GM23338 (cell line): Measurements from ENCODE around the gene PIK3R5. TPM values are rescaled to one million over a fixed set of nuclear protein-coding genes. Genes with fewer than 3 reads are reported as not detected.

ENCODE experiments used
- ATAC-seq: fragments of 200-7000 bp; cut with Tn5 transposase; 3 replicates; pipeline ENCODE4 v1.9.1; 2020
- DNase-seq: peaks from one replicate; pipeline ENCODE4 v3.0.0-alpha.2; 2015; ENCODE audit warnings: low spot score
- H2AFZ ChIP-seq: fragments of 200-600 bp; sonication (generic); 2 replicates; pipeline ENCODE4 v1.8.0; 2016; ENCODE audit warnings: antibody characterized with exemption, mild to moderate bottlenecking, moderate library complexity
- H3F3A ChIP-seq: fragments of 200-600 bp; sonication (generic); replicated peaks from 2 replicates; pipeline ENCODE4 v1.8.0; 2017; ENCODE audit warnings: antibody characterized with exemption, mixed run types, low read depth
- H3K27ac ChIP-seq: fragments of 200-600 bp; sonication (generic); 2 replicates; pipeline ENCODE4 v1.6.1; 2016; ENCODE audit warnings: low read depth
- H3K27me3 ChIP-seq: fragments of 200-600 bp; sonication (generic); 2 replicates; pipeline ENCODE4 v1.8.0; 2016; ENCODE audit warnings: mild to moderate bottlenecking, mixed run types, moderate library complexity; ENCODE audit not compliant: insufficient read depth
- H3K36me3 ChIP-seq: fragments of 200-600 bp; sonication (generic); 2 replicates; pipeline ENCODE4 v1.8.0; 2016; ENCODE audit warnings: mild to moderate bottlenecking; ENCODE audit not compliant: insufficient read depth
- H3K4me1 ChIP-seq: fragments of 200-600 bp; sonication (generic); 2 replicates; pipeline ENCODE4 v1.8.0; 2016; ENCODE audit warnings: mild to moderate bottlenecking, moderate library complexity; ENCODE audit not compliant: insufficient read depth
- H3K4me2 ChIP-seq: fragments of 200-600 bp; sonication (generic); 2 replicates; pipeline ENCODE4 v1.7.1; 2017; ENCODE audit warnings: mixed run types
- H3K4me3 ChIP-seq: fragments of 200-600 bp; sonication (generic); 2 replicates; pipeline ENCODE4 v1.6.1; 2016; ENCODE audit warnings: mixed run types
- H3K79me2 ChIP-seq: fragments of 200-600 bp; sonication (generic); replicated peaks from 2 replicates; pipeline ENCODE4 v1.8.0; 2017; ENCODE audit warnings: mild to moderate bottlenecking; ENCODE audit not compliant: insufficient read depth
- H3K9me2 ChIP-seq: fragments of 200-600 bp; sonication (generic); 2 replicates; pipeline ENCODE4 v1.8.0; 2017; ENCODE audit not compliant: insufficient read depth
- H4K20me1 ChIP-seq: fragments of 200-600 bp; sonication (generic); replicated peaks from 2 replicates; pipeline ENCODE4 v1.8.0; 2017; ENCODE audit warnings: mild to moderate bottlenecking; ENCODE audit not compliant: insufficient read depth
- H3K27ac Mint-ChIP-seq: 2 replicates; pipeline ENCODE4 v1.8.0; 2020; ENCODE audit warnings: inconsistent platforms, mild to moderate bottlenecking, moderate library complexity, mixed read lengths
- H3K27me3 Mint-ChIP-seq: 3 replicates; pipeline ENCODE4 v1.8.0; 2022; ENCODE audit warnings: low read depth, mild to moderate bottlenecking, moderate library complexity, mixed read lengths, inconsistent platforms; ENCODE audit not compliant: insufficient read depth, poor library complexity
- H3K36me3 Mint-ChIP-seq: 3 replicates; pipeline ENCODE4 v1.8.0; 2021; ENCODE audit warnings: low read depth, mild to moderate bottlenecking, inconsistent platforms, moderate library complexity, mixed read lengths
- H3K4me1 Mint-ChIP-seq: 3 replicates; pipeline ENCODE4 v1.8.0; 2020; ENCODE audit warnings: mild to moderate bottlenecking, inconsistent platforms, mixed read lengths
- H3K4me3 Mint-ChIP-seq: 3 replicates; pipeline ENCODE4 v1.8.0; 2021; ENCODE audit warnings: moderate library complexity, mild to moderate bottlenecking, inconsistent platforms, mixed read lengths
- H3K9me3 Mint-ChIP-seq: 3 replicates; pipeline ENCODE4 v1.8.0; 2020; ENCODE audit warnings: moderate library complexity, mild to moderate bottlenecking, inconsistent platforms, mixed read lengths
- CREB1 ChIP-seq: fragments of 250-450 bp; sonication (Bioruptor Pico); IDR thresholded peaks from 2 replicates; pipeline ENCODE4 v1.5.0; 2020; ENCODE audit warnings: low read depth, mild to moderate bottlenecking, moderate library complexity
- CTCF ChIP-seq, 2 experiments: fragments of 200-600 bp in 1 of 2; sonication (generic) in 1 of 2; conservative IDR thresholded peaks; 2 replicates each; pipeline versions ENCODE4 v1.5.1 to v1.6.1; 2016 to 2017; ENCODE audit warnings: antibody characterized with exemption in 2 of 2, low read depth in 2 of 2, mild to moderate bottlenecking in 2 of 2, moderate library complexity in 1 of 2
- ETS1 ChIP-seq: IDR thresholded peaks from 2 replicates; pipeline ENCODE4 v1.6.1; 2016; ENCODE audit warnings: antibody characterized with exemption
- EZH2 ChIP-seq: fragments of 200-600 bp; sonication (generic); IDR thresholded peaks from one replicate; pipeline ENCODE4 v1.8.0; 2017; ENCODE audit warnings: antibody characterized with exemption, mild to moderate bottlenecking, low read depth; ENCODE audit not compliant: unreplicated experiment
- JUNB ChIP-seq: IDR thresholded peaks from one replicate; pipeline ENCODE4 v1.6.1; 2016; ENCODE audit warnings: antibody characterized with exemption; ENCODE audit not compliant: unreplicated experiment
- NANOG ChIP-seq: IDR thresholded peaks from 2 replicates; pipeline ENCODE4 v1.6.1; 2016; ENCODE audit warnings: antibody characterized with exemption, borderline replicate concordance
- POLR2AphosphoS5 ChIP-seq: IDR thresholded peaks from 2 replicates; pipeline ENCODE4 v1.6.1; 2016; ENCODE audit warnings: antibody characterized with exemption, low read depth
- STAT1 ChIP-seq: IDR thresholded peaks from one replicate; pipeline ENCODE4 v1.6.1; 2016; ENCODE audit warnings: antibody characterized with exemption; ENCODE audit not compliant: unreplicated experiment
- ZNF114 ChIP-seq: fragments of 250-450 bp; sonication (Bioruptor Pico); IDR thresholded peaks from 2 replicates; pipeline ENCODE4 v1.5.0; 2020; ENCODE audit warnings: mild to moderate bottlenecking, moderate library complexity
- ZNF331 ChIP-seq: fragments of 250-450 bp; sonication (Bioruptor Pico); IDR thresholded peaks from 2 replicates; pipeline ENCODE4 v1.5.0; 2020; ENCODE audit warnings: low read depth, mild to moderate bottlenecking, moderate library complexity
- ZNF462 ChIP-seq: fragments of 250-450 bp; sonication (Bioruptor Pico); IDR thresholded peaks from 2 replicates; pipeline ENCODE4 v1.5.0; 2020; ENCODE audit warnings: mild to moderate bottlenecking, moderate library complexity
- polyA plus RNA-seq: library from polyadenylated mRNA; unstranded; fragments of >200 nt; fragmentation: Nextera tagmentation; extraction: Ambion mirVana; gene quantifications from 2 replicates; pipeline ENCODE4 v1.2.1, GENCODE V29; 2016
- total RNA-seq: library from RNA; depleted of rRNA; stranded (reverse); fragments of >200 nt; shearing (Covaris generic); gene quantifications from 2 replicates; pipeline ENCODE4 v1.2.3, GENCODE V29; 2014

The PIK3R5 gene
- total and polyA plus RNA-seq, 2 experiments from 2014 or later = 1.7 to 9.4 TPM

DNA sequence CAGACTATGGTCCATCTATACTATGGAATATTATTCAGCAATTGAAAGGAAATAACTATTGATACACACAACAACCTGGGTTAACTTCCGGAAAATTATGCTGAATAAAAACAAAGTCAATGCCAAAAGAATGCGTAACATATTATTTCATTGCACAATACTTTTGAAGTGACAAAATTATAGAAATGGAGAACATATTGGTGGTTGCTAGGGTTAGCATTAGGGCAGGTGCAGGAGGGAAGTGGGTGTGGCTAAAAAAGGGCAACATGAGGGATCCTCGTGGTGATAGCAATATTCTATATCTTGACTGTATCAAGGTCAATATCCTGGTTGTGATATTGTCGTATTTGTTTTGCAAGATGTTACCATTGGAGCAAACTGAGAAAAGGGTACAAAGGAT is 34.9 kb downstream of the PIK3R5 start:
- no peak overlapping the region for H3K27ac ChIP-seq
- Mint-ChIP-seq H3K27me3 (no peaks in the 10 kb centered on the region), H3K4me3 (no peak overlapping the region), H3K9me3 (peaks cover 36% of the 10 kb centered on the region), H3K4me1 (peaks cover 4% of the 10 kb centered on the region; the same call in 2 of the 3 replicates), H3K36me3 (0 out of 3 replicates have a peak, but pooled peaks cover 3% of the 10 kb centered on the region), H3K27ac (no peak overlapping the region)
- no peaks in the 10 kb centered on the region for H3K4me1 ChIP-seq
- H3K4me3 ChIP-seq = no peak overlapping the region
- TF ChIP-seq ZNF462 (CRISPR knock-in tag) (no peak), ZNF331 (CRISPR knock-in tag) (no peak), CREB1 (CRISPR knock-in tag) (no peak), CTCF (conservative IDR thresholded peaks at IDR 0.05; ENCODE audit: low read depth in 2 of 2) (no peak), EZH2 (no peak), JUNB (no peak), ETS1 (no peak), ZNF114 (no peak), POLR2AphosphoS5 (no peak), STAT1 (no peak), NANOG (no peak)
- ATAC-seq = no peak
- no peaks in the 10 kb centered on the region for H4K20me1 ChIP-seq
- no peaks in the 10 kb centered on the region for H3K27me3 ChIP-seq
- no peak for DNase-seq
- H3F3A ChIP-seq = no peaks in the 10 kb centered on the region
- H2AFZ ChIP-seq = no peak overlapping the region
- no peaks in the 10 kb centered on the region for H3K79me2 ChIP-seq
- H3K9me2 ChIP-seq = no peaks in the 10 kb centered on the region; the same call in none of the 2 replicates
- H3K4me2 ChIP-seq = no peak overlapping the region
- H3K36me3 ChIP-seq = no peaks in the 10 kb centered on the region
